Choroid plexus epithelial cell (primary cell): ENCODE data around the gene PARP3.

Experiments
- DNase-seq: peaks from one replicate; pipeline ENCODE4 v3.0.0-alpha.2; 2010; ENCODE audit warnings: low read depth
- H3K4me3 ChIP-seq: 2 replicates; pipeline ENCODE4 v1.5.1; 2011; ENCODE audit warnings: low read depth, mild to moderate bottlenecking, control low read depth, low read length, moderate library complexity
- TF ChIP-seq, protein P1 (sequence below): conservative IDR thresholded peaks from 2 replicates; pipeline ENCODE4 v1.5.1; 2011; ENCODE audit warnings: low read depth, mild to moderate bottlenecking, control low read depth, inconsistent platforms, low read length, moderate library complexity

Gene PARP3

GRCh38 chr3:51945031-51945840, 3.1 kb downstream of the PARP3 start:
- H3K4me3 ChIP-seq = no peak overlapping the region
- TF ChIP-seq, protein P1, sequence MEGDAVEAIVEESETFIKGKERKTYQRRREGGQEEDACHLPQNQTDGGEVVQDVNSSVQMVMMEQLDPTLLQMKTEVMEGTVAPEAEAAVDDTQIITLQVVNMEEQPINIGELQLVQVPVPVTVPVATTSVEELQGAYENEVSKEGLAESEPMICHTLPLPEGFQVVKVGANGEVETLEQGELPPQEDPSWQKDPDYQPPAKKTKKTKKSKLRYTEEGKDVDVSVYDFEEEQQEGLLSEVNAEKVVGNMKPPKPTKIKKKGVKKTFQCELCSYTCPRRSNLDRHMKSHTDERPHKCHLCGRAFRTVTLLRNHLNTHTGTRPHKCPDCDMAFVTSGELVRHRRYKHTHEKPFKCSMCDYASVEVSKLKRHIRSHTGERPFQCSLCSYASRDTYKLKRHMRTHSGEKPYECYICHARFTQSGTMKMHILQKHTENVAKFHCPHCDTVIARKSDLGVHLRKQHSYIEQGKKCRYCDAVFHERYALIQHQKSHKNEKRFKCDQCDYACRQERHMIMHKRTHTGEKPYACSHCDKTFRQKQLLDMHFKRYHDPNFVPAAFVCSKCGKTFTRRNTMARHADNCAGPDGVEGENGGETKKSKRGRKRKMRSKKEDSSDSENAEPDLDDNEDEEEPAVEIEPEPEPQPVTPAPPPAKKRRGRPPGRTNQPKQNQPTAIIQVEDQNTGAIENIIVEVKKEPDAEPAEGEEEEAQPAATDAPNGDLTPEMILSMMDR = no peak
- no peak for DNase-seq

DNA sequence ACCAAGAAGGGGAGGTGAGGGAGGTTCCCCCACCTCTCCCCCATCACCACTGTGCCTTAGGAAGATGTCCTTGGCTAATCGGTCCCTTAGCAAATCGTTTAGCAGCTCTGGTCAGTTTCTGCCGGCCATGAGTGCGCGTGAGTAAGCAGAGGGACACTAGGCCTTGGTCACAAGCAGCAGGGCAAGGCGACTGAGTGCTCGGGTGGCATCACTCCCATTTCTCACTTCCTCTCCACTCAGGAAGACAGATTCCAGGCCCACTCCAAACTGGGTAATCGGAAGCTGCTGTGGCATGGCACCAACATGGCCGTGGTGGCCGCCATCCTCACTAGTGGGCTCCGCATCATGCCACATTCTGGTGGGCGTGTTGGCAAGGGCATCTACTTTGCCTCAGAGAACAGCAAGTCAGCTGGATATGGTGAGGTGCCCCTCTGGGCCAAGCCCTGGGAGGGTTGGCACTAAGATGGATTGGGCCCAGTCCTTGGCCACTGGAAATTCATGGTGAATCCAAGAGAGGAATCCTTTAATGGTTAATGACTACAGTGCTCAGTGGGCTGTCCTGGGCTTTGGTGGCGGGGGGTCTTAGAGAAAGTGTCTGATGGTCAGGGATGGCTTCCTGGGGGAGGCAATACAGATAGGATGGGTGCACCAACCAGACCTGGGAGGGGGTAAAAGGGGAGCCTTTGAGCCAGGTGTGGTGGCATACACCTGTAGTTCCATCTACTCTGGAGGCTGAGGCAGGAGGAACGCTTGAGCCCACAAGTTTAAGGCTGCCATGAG, 4.0 kb downstream of the PARP3 start:
- DNase-seq = no peak
- H3K4me3 ChIP-seq = no peak overlapping the region
- TF ChIP-seq, protein P1 = no peak

- TF ChIP-seq, protein P1 = no peak
- no peak for DNase-seq
- H3K4me3 ChIP-seq = no peak overlapping the region
Observed at GRCh38 chr3:51946796-51947195, 4.6 kb downstream of the PARP3 start.

DNA sequence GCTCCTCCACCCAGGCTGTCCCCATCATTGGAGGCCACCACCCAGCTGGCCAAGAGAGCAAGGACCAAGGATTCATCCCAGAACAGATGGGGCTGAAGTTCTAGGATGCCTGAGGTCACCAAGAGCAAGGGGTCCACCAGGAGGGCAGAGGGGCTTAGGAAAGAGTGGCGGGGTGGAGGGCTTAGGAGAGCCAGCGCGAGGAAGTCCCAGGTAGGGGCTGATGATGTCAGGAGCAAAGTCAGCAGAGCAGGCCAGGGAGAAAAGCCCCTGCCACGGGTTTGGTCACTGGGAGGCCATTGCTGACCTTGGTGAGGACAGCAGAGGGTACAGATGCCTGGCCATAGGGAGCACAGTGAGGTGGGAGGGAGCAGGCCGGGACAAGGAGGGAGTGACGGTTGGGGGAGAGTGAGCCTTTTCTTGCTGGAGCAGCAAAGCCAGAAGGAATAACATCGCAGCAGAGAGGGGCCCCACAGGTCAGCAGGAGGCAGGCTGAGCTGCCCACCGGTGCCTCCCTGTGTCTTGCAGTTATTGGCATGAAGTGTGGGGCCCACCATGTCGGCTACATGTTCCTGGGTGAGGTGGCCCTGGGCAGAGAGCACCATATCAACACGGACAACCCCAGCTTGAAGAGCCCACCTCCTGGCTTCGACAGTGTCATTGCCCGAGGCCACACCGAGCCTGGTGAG, 5.2 kb downstream of the PARP3 start:
- TF ChIP-seq, protein P1 = no peak
- no peak for DNase-seq

GRCh38 chr3:51948016-51948580, 5.9 kb downstream of the PARP3 start:
- DNase-seq = no peak
- TF ChIP-seq, protein P1 = no peak
- H3K4me3 ChIP-seq = no peak overlapping the region

More for the DNA sequence above, 5.2 kb downstream of the PARP3 start:
- no peak overlapping the region for H3K4me3 ChIP-seq

GRCh38 chr3:51949121-51949520, 7.0 kb downstream of the PARP3 start:
- TF ChIP-seq, protein P1 = no peak
- no peak overlapping the region for H3K4me3 ChIP-seq
- DNase-seq = no peak
